Loucy (cell line): ENCODE measurements around the gene RNU6-7.

Experiments
- CTCF ChIP-seq: fragments of 200-600 bp; sonication (generic); conservative IDR thresholded peaks from 2 replicates; pipeline ENCODE4 v1.5.1; 2014; ENCODE audit warnings: mild to moderate bottlenecking, antibody characterized with exemption, low read length
- EZH2phosphoT487 ChIP-seq: fragments of 200-600 bp; IDR thresholded peaks from 2 replicates; pipeline ENCODE4 v1.6.1; 2018; ENCODE audit warnings: antibody characterized with exemption, mild to moderate bottlenecking, moderate library complexity, borderline replicate concordance

DNA sequence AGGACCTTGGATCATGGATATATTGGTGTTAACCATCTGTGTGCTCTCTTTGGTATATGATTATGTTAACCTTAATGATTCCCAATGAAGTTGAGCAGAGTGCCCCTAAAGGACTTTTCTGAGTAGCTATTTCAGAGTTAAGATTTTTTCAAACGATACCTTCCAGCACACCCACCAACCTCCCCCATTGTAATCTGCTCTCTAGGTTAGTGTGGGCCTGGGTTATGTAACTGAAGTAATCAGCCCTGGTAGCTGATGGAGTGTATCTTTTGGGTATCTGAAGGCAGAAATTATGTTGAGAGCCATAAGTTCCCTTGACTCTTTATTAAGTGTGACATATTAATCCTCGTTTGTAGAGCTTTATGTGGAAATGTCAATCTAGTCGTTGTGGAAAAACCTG, 48.8 kb downstream of the RNU6-7 start:
- no peak for TF ChIP-seq CTCF
- no peak for TF ChIP-seq EZH2phosphoT487
